SK-N-MC (cell line): Measurements from ENCODE around the gene OR2T34.

Source experiments
- FOXP2 ChIP-seq: optimal IDR thresholded peaks from 2 replicates; pipeline ENCODE3; 2011; ENCODE audit warnings: mild to moderate bottlenecking, moderate library complexity; ENCODE audit not compliant: insufficient read depth; ENCODE audit errors: extremely low read length, control extremely low read depth
- POLR2AphosphoS5 ChIP-seq: IDR thresholded peaks from 2 replicates; pipeline ENCODE4 v1.6.1; 2012; ENCODE audit warnings: mild to moderate bottlenecking, low read depth, low read length, borderline replicate concordance

DNA sequence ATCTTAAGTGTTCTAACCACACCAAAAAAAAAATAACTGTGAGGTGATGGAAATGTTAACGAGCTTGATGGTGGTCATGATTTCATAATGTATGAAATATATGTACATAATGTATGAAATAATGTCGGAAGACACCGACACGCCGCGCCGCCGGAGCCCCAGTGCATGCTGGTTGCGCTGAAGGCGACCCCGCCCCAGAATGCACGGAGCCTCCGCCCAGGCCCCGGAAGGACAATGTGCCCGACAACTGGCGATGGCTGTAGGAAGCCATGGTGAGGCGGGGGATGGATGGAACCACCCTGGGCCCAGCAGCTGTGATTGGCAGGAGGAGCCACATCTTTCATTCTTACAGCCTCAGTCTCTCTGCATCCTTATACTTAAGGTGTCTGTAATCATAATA lies 15.5 kb upstream of the OR2T34 start:
- TF ChIP-seq POLR2AphosphoS5 (no peak), FOXP2 (no peak)
